ENCODE results near the gene JAM2.
"Not testable (repeated sequence)": the region's sequence is repeated elsewhere in the genome, so short reads cannot be mapped to it uniquely, and the experiment has no call there.

The JAM2 gene, protein sequence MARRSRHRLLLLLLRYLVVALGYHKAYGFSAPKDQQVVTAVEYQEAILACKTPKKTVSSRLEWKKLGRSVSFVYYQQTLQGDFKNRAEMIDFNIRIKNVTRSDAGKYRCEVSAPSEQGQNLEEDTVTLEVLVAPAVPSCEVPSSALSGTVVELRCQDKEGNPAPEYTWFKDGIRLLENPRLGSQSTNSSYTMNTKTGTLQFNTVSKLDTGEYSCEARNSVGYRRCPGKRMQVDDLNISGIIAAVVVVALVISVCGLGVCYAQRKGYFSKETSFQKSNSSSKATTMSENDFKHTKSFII

GRCh38 chr21:25638660-25639550 is at the start of gene JAM2:
JAM2 (plus strand) TSS chr21:25639258; CDS start chr21:25639822, 564 bp downstream.
- H3K36me3 Mint-ChIP-seq (ENCODE audit: low read depth) = no peaks in the 10 kb centered on the region
- peak within 1 kb of the TSS; percentile 4 for H3K27ac Mint-ChIP-seq
- H3K27me3 Mint-ChIP-seq = peaks cover 48% of the 10 kb centered on the region
- H3K4me3 Mint-ChIP-seq = peak within 1 kb of the TSS; percentile 73
- H3K9me3 Mint-ChIP-seq = no peaks in the 10 kb centered on the region
- peaks cover 25% of the 10 kb centered on the region for H3K4me1 Mint-ChIP-seq (ENCODE audit: low read depth)

GRCh38 chr21:25589887-25590286 is 49.2 kb upstream of the JAM2 start:
- no peaks in the 10 kb centered on the region for H3K9me3 Mint-ChIP-seq
- no peaks in the 10 kb centered on the region for H3K27me3 Mint-ChIP-seq
- peaks cover 90% of the 10 kb centered on the region for H3K36me3 Mint-ChIP-seq (ENCODE audit: low read depth)
- peak overlapping the region; percentile 8 for H3K27ac Mint-ChIP-seq
- peaks cover 16% of the 10 kb centered on the region for H3K4me1 Mint-ChIP-seq (ENCODE audit: low read depth)
- no peak overlapping the region for H3K4me3 Mint-ChIP-seq

DNA sequence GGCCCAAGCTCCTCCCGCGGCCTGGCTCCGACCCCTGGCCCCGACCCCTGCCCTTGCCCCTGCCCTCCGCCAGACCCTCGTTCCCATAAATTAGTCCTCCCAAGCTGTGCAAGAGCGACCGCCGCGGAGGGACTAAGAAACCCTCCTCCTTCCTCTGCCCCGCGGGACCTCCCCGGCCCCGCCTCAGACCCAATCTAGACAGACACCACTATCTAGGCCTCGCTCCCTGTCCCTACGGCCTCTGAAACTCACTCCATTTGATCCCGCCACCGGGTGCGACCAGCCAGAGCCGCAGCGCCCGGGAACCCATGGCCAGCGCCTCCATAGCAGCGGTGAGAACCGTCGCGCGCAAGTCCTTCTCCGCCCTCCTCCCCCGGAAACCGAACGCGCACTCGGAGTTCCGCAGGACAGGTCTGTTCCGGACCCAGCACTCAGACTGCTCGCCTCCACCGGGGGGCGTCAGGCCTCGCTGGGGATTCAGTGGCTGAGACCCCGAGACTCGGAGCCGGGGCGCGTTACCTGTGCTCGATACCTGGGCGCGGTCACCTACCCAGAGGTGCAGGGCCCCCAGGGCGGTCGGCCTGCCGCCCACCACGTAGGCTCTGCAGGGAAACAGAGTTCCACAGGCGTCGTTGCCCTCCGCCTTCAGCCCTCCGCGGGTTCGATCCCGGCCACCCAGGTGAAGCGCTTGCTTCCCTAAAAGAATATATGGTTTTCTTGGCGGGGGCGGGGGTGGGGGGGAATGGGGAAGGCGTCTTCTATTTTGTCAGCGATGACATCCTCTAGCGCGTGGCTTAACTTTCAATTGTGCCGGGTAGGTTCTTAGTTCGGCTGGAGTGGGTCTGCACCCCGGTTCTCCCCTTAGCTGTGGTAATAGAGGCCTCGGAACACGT is 31.7 kb upstream of the JAM2 start, which contains the start of gene MRPL39:
TSS of gene MRPL39 (minus strand) at position 331 of the 893 bp plus-strand sequence. CDS start at position 325, 6 bp downstream.
- H3K4me3 Mint-ChIP-seq = peak within 1 kb of the TSS; percentile 99

DNA sequence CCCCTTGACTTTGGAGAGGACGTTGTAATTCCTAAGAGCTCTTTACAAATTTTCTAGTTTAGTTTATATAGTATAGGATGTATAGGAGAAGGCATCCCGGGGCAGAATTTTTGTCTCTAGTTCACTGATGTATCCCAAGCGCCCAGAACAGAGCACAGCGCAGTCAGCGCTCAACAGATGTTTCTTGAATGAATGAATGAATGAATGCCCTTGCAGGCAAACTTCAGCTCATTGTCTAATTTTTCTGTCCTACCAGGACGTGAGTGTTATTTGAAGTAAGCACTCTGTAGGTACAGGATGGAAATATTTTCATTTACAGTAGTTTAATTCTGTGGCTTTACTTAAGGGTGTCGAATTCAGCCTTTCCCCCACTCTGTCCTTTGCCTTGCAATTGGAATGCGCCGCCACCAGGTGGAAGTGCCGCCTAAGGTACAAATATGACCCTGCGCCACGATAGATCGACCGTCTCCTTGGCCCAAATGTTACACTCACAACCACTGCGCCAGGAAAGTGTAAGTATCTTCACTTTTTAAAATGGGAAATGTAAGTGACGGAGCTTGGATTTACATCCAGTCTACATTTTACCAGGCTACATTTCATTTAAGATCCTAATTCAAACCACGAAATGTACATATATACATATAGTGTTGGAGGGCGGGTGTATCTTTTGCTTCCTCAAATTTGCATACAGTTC is 30.9 kb upstream of the JAM2 start:
- peaks cover 18% of the 10 kb centered on the region for H3K36me3 Mint-ChIP-seq (ENCODE audit: low read depth)
- peak overlapping the region; percentile 99 for H3K4me3 Mint-ChIP-seq
- no peaks in the 10 kb centered on the region for H3K9me3 Mint-ChIP-seq
- peak overlapping the region; percentile 53 for H3K27ac Mint-ChIP-seq
- no peaks in the 10 kb centered on the region for H3K27me3 Mint-ChIP-seq
- peaks cover 44% of the 10 kb centered on the region for H3K4me1 Mint-ChIP-seq (ENCODE audit: low read depth)

More for the DNA sequence above, 31.7 kb upstream of the JAM2 start, which contains the start of gene MRPL39:
- H3K9me3 Mint-ChIP-seq = no peaks in the 10 kb centered on the region
- H3K27me3 Mint-ChIP-seq = no peaks in the 10 kb centered on the region
- peaks cover 26% of the 10 kb centered on the region for H3K36me3 Mint-ChIP-seq (ENCODE audit: low read depth)
- H3K4me1 Mint-ChIP-seq (ENCODE audit: low read depth) = peaks cover 45% of the 10 kb centered on the region
- peak within 1 kb of the TSS; percentile 99 for H3K27ac Mint-ChIP-seq

- Mint-ChIP-seq H3K36me3 (ENCODE audit: low read depth) (no peaks in the 10 kb centered on the region), H3K4me1 (ENCODE audit: low read depth) (no peaks in the 10 kb centered on the region), H3K27ac (no peak overlapping the region), H3K4me3 (no peak overlapping the region), H3K9me3 (no peaks in the 10 kb centered on the region), H3K27me3 (no peaks in the 10 kb centered on the region)
These were observed 24.6 kb upstream of the JAM2 start for GRCh38 chr21:25614441-25614840.

- H3K4me3 Mint-ChIP-seq = no peak overlapping the region
- H3K9me3 Mint-ChIP-seq = no peaks in the 10 kb centered on the region
- no peaks in the 10 kb centered on the region for H3K36me3 Mint-ChIP-seq (ENCODE audit: low read depth)
- no peak overlapping the region for H3K27ac Mint-ChIP-seq
- H3K27me3 Mint-ChIP-seq = no peaks in the 10 kb centered on the region
- no peaks in the 10 kb centered on the region for H3K4me1 Mint-ChIP-seq (ENCODE audit: low read depth)
These were observed 23.2 kb upstream of the JAM2 start for GRCh38 chr21:25615880-25616279.

DNA sequence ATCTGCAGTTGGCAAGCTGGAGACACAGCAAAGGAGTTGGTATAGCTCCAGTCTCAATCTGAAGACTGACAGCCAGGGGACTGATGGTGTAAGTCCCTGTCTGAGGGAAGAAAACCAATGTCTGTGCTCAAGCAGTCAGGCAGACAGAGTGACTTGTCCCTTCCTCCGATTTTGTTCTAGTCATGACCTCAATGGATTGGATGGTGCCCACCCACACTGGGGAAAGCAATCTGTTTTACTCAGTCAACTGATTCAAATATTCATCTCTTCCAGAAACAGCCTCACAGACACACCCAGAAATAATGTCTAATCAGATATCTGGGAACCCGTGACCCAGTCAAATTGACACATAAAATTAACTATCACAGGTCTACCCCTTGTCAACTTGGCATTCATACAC is 19.9 kb upstream of the JAM2 start:
- no peaks in the 10 kb centered on the region for H3K27me3 Mint-ChIP-seq
- H3K9me3 Mint-ChIP-seq = no peaks in the 10 kb centered on the region
- no peaks in the 10 kb centered on the region for H3K36me3 Mint-ChIP-seq (ENCODE audit: low read depth)
- H3K4me3 Mint-ChIP-seq = no peak overlapping the region
- no peak overlapping the region for H3K27ac Mint-ChIP-seq
- H3K4me1 Mint-ChIP-seq (ENCODE audit: low read depth) = no peaks in the 10 kb centered on the region

- H3K9me3 Mint-ChIP-seq = no peaks in the 10 kb centered on the region
- H3K36me3 Mint-ChIP-seq (ENCODE audit: low read depth) = no peaks in the 10 kb centered on the region
- H3K4me1 Mint-ChIP-seq (ENCODE audit: low read depth) = no peaks in the 10 kb centered on the region
- H3K27ac Mint-ChIP-seq = no peak overlapping the region
- no peak overlapping the region for H3K4me3 Mint-ChIP-seq
- no peaks in the 10 kb centered on the region for H3K27me3 Mint-ChIP-seq
These were observed 14.5 kb upstream of the JAM2 start for GRCh38 chr21:25624511-25624910.

GRCh38 chr21:25625036-25625435 is 14.0 kb upstream of the JAM2 start:
- Mint-ChIP-seq H3K9me3 (no peaks in the 10 kb centered on the region), H3K36me3 (ENCODE audit: low read depth) (no peaks in the 10 kb centered on the region), H3K27ac (no peak overlapping the region), H3K27me3 (no peaks in the 10 kb centered on the region), H3K4me1 (ENCODE audit: low read depth) (no peaks in the 10 kb centered on the region), H3K4me3 (no peak overlapping the region)

GRCh38 chr21:25625776-25626555 is 13.1 kb upstream of the JAM2 start:
- not testable (repeated sequence) for H3K36me3 Mint-ChIP-seq (ENCODE audit: low read depth); H3K4me1 Mint-ChIP-seq (ENCODE audit: low read depth); H3K4me3 Mint-ChIP-seq; H3K27me3 Mint-ChIP-seq; H3K9me3 Mint-ChIP-seq; H3K27ac Mint-ChIP-seq

GRCh38 chr21:25626757-25627156 is 12.3 kb upstream of the JAM2 start:
- no peak overlapping the region for H3K27ac Mint-ChIP-seq
- H3K4me3 Mint-ChIP-seq = no peak overlapping the region
- no peaks in the 10 kb centered on the region for H3K36me3 Mint-ChIP-seq (ENCODE audit: low read depth)
- H3K9me3 Mint-ChIP-seq = no peaks in the 10 kb centered on the region
- H3K4me1 Mint-ChIP-seq (ENCODE audit: low read depth) = no peaks in the 10 kb centered on the region
- no peaks in the 10 kb centered on the region for H3K27me3 Mint-ChIP-seq

DNA sequence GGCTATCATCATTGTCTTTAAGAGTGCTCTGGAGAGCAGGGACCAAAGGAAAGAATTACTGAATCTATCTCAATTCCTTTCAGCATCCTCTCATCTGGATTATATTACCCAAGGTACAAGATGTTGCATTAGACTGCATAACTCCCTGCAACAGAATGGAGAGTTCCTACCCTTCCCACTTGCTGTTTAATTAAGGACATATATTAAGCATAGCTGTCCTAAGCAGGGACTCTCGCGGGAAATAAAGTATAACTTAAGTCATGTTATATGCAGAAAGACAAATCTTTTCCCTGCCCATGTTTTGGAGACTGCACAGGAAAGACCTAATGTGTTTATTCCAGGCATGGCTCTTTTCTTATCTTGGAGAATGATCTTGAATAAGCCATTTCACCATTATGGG is 6.8 kb upstream of the JAM2 start:
- no peaks in the 10 kb centered on the region for H3K9me3 Mint-ChIP-seq
- peaks cover 9% of the 10 kb centered on the region for H3K4me1 Mint-ChIP-seq (ENCODE audit: low read depth)
- H3K36me3 Mint-ChIP-seq (ENCODE audit: low read depth) = no peaks in the 10 kb centered on the region
- no peak overlapping the region for H3K27ac Mint-ChIP-seq
- H3K27me3 Mint-ChIP-seq = peaks cover 16% of the 10 kb centered on the region
- no peak overlapping the region for H3K4me3 Mint-ChIP-seq

DNA sequence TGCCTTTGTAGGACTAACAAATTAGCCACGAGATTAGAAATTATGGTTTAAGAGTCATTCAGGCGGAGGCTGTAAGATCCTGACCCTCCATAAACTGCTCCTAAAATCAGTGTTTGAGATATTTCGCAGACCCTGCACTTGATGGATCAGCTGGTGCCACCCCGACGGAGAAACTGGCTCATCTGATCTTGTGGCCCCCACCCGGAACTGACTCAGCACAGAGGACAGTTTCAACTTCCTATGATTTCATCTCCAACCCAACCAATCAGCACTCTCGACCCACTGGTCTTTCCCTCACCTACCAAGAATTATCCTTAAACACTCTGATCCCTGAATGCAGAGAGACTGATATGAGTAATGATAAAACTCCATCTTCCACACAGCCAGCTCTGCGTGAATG is 3.7 kb upstream of the JAM2 start:
- Mint-ChIP-seq H3K27ac (no peak overlapping the region), H3K27me3 (peaks cover 36% of the 10 kb centered on the region), H3K4me1 (ENCODE audit: low read depth) (peaks cover 21% of the 10 kb centered on the region), H3K9me3 (no peaks in the 10 kb centered on the region), H3K36me3 (ENCODE audit: low read depth) (no peaks in the 10 kb centered on the region), H3K4me3 (no peak overlapping the region)
